Liver (tissue), 9 donors: ENCODE results near the gene TARBP1. TPM values are rescaled to one million over a fixed set of nuclear protein-coding genes. Genes with fewer than 3 reads are reported as not detected.

ENCODE experiments used
- DNase-seq: peaks from one replicate; pipeline ENCODE4 v3.0.0-alpha.2; 2017; ENCODE audit warnings: low spot score
- H3K27ac ChIP-seq, 2 donors: one replicate each; pipeline ENCODE4 v1.7.0; 2013; ENCODE audit warnings: inconsistent platforms in 2 of 2, low read length in 2 of 2, control low read depth in 1 of 2, low read depth in 1 of 2, mild to moderate bottlenecking in 1 of 2
- H3K27me3 ChIP-seq, 4 donors: one replicate each; pipeline versions ENCODE4 v1.6.1 to v1.7.0; 2013; ENCODE audit warnings: low read length in 3 of 4, inconsistent platforms in 1 of 4, mild to moderate bottlenecking in 1 of 4, moderate library complexity in 1 of 4; ENCODE audit not compliant: control insufficient read depth in 4 of 4, insufficient read depth in 4 of 4
- H3K36me3 ChIP-seq, 4 donors: one replicate each; pipeline versions ENCODE4 v1.6.1 to v1.7.0; 2013; ENCODE audit warnings: low read length in 3 of 4, mild to moderate bottlenecking in 3 of 4, low read depth in 1 of 4, moderate library complexity in 1 of 4; ENCODE audit not compliant: control insufficient read depth in 4 of 4, insufficient read depth in 3 of 4
- H3K4me1 ChIP-seq, 4 donors: one replicate each; pipeline versions ENCODE4 v1.6.1 to v1.7.0; 2013; ENCODE audit warnings: low read length in 3 of 4, mild to moderate bottlenecking in 3 of 4, moderate library complexity in 1 of 4; ENCODE audit not compliant: control insufficient read depth in 4 of 4, insufficient read depth in 4 of 4
- H3K4me3 ChIP-seq, 3 donors: one replicate each; pipeline versions ENCODE4 v1.6.1 to v1.7.0; 2013; ENCODE audit warnings: low read length in 3 of 3, control low read depth in 1 of 3, low read depth in 1 of 3, mild to moderate bottlenecking in 1 of 3
- H3K9ac ChIP-seq, 2 donors: one replicate each; pipeline ENCODE4 v1.7.0; 2013; ENCODE audit warnings: low read length in 2 of 2, mild to moderate bottlenecking in 2 of 2, moderate library complexity in 2 of 2, control low read depth in 1 of 2, low read depth in 1 of 2
- H3K9me3 ChIP-seq, 4 donors: one replicate each; pipeline versions ENCODE4 v1.6.1 to v1.7.0; 2013; ENCODE audit warnings: low read length in 3 of 4; ENCODE audit not compliant: control insufficient read depth in 4 of 4
- EGR1 ChIP-seq, 2 donors: IDR thresholded peaks; 2 replicates each; pipeline ENCODE4 v1.6.1; 2016 to 2018; ENCODE audit warnings: antibody characterized with exemption in 2 of 2, low read depth in 2 of 2
- FOXA1 ChIP-seq: IDR thresholded peaks from 2 replicates; pipeline ENCODE4 v1.6.1; 2016; ENCODE audit warnings: antibody characterized with exemption
- FOXA2 ChIP-seq: IDR thresholded peaks from 2 replicates; pipeline ENCODE4 v1.6.1; 2016; ENCODE audit warnings: antibody characterized with exemption
- GABPA ChIP-seq, 2 donors: IDR thresholded peaks in 1 of 2; conservative IDR thresholded peaks in 1 of 2; 2 replicates each; pipeline ENCODE4 v1.6.1; 2016; ENCODE audit warnings: antibody characterized with exemption in 2 of 2, mild to moderate bottlenecking in 1 of 2, moderate library complexity in 1 of 2
- HNF4A ChIP-seq, 2 donors: conservative IDR thresholded peaks; 2 replicates each; pipeline ENCODE4 v1.6.1; 2016; ENCODE audit warnings: antibody characterized with exemption in 2 of 2, mild to moderate bottlenecking in 2 of 2
- HNF4G ChIP-seq: IDR thresholded peaks from 2 replicates; pipeline ENCODE4 v1.6.1; 2016; ENCODE audit warnings: antibody characterized with exemption
- JUND ChIP-seq, 2 donors: IDR thresholded peaks; 2 replicates each; pipeline ENCODE4 v1.6.1; 2016; ENCODE audit warnings: antibody characterized with exemption in 2 of 2
- NR2F2 ChIP-seq: IDR thresholded peaks from 2 replicates; pipeline ENCODE4 v1.6.1; 2016; ENCODE audit warnings: antibody characterized with exemption
- RAD21 ChIP-seq, 2 donors: IDR thresholded peaks; 2 replicates each; pipeline ENCODE4 v1.6.1; 2016; ENCODE audit warnings: antibody characterized with exemption in 2 of 2, mild to moderate bottlenecking in 2 of 2
- RXRA ChIP-seq, 2 donors: IDR thresholded peaks; 2 replicates each; pipeline ENCODE4 v1.6.1; 2017 to 2018; ENCODE audit warnings: antibody characterized with exemption in 2 of 2, mild to moderate bottlenecking in 1 of 2
- SP1 ChIP-seq: IDR thresholded peaks from 2 replicates; pipeline ENCODE4 v1.6.1; 2018; ENCODE audit warnings: antibody characterized with exemption, mild to moderate bottlenecking
- TAF1 ChIP-seq: conservative IDR thresholded peaks from 2 replicates; pipeline ENCODE4 v1.6.1; 2016; ENCODE audit warnings: antibody characterized with exemption, mild to moderate bottlenecking
- YY1 ChIP-seq: IDR thresholded peaks from 2 replicates; pipeline ENCODE4 v1.6.1; 2016; ENCODE audit warnings: antibody characterized with exemption, mild to moderate bottlenecking
- WGBS: extraction: QIAGEN DNeasy Blood & Tissue Kit; methylation state at CpG from one replicate; pipeline ENCODE4 v1.1.7; 2013; 5-methylcytosine and 5-hydroxymethylcytosine counted together
- polyA plus RNA-seq, 2 donors: library from polyadenylated mRNA; stranded (reverse) in 1 of 2; unstranded in 1 of 2; fragments of 200-250 nt in 1 of 2; fragments of >200 nt in 1 of 2; fragmentation: Nextera tagmentation in 1 of 2; extraction: Ambion mirVana in 1 of 2; gene quantifications; one replicate each; pipeline versions ENCODE4 v1.2.1 to v1.2.3, GENCODE V29; 2013 to 2015
- total RNA-seq, 2 donors: library from RNA; depleted of rRNA; stranded (reverse); fragments of >200 nt; gene quantifications; one replicate each; pipeline ENCODE4 v1.2.3, GENCODE V29; 2014
- TF ChIP-seq, protein P1 (sequence below): IDR thresholded peaks from 2 replicates; pipeline ENCODE4 v1.6.1; 2016; ENCODE audit warnings: antibody characterized with exemption
- TF ChIP-seq, protein P2 (sequence below): IDR thresholded peaks from 2 replicates; pipeline ENCODE4 v1.6.1; 2016; ENCODE audit warnings: antibody characterized with exemption
- TF ChIP-seq, protein P3 (sequence below): fragments of 150-350 bp; IDR thresholded peaks from 2 replicates; pipeline ENCODE4 v1.5.1; 2017; ENCODE audit warnings: improper control_type of control experiment, low read depth, low read length; ENCODE audit not compliant: missing input control
- TF ChIP-seq, protein P4 (sequence below): IDR thresholded peaks from 2 replicates; pipeline ENCODE4 v1.6.1; 2016; ENCODE audit warnings: antibody characterized with exemption
- TF ChIP-seq, protein P5 (sequence below): IDR thresholded peaks from 2 replicates; pipeline ENCODE4 v1.6.1; 2016; ENCODE audit warnings: antibody characterized with exemption, mild to moderate bottlenecking
- donor health status: healthy.
- donor health status: healthy.
- donor health status: healthy.
- donor health status: healthy.
- donor health status: healthy.

TARBP1 gene
- total and polyA plus RNA-seq, 4 donors: 4.1 to 17.6 (median 9.1) TPM

DNA sequence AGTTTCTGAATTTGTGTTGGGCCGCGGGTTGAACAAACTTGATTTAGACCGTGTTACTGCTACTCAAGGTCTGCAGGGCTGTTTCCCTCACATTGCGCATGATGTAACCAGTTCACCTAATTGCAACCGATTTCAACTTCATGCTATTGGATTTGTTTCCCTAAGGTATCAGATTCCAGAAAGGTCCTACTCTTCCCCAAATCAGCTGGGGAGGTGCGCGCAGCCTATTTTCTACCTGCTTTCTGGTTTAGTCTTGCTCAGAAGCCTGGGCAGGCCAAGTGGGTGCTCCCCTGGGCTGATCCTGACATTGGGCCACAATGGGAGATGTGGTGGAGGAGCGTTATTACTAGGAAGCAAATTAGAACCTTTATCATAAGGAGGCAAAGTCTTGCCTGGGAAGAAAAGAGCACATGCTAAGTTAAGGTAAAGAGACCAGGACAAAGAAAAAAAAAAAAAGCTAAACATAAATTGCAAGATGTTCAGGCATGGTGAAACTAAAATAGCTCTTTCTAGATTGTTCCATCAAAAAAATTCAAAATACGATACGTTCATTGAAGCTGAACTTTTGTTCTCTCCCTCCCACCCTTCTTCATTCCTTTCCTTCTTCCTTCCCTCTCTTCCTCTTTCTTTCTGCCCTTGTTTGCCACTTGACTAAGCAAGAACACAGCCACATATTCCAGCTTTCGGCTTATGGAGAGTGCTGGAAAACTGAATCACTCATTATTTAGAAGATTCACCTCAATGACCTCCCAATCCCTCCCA, 28.8 kb upstream of the TARBP1 start:
- peaks cover 4 to 27% (median 15%) of the 10 kb centered on the region in 4 donors for H3K4me1 ChIP-seq
- TF ChIP-seq, protein P1, sequence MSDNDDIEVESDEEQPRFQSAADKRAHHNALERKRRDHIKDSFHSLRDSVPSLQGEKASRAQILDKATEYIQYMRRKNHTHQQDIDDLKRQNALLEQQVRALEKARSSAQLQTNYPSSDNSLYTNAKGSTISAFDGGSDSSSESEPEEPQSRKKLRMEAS: no peak
- TF ChIP-seq FOXA2: no peak
- TF ChIP-seq EGR1 (IDR thresholded peaks at IDR 0.05; ENCODE audit: low read depth in 2 of 2): no peak
- no peak for TF ChIP-seq RAD21 (IDR thresholded peaks at IDR 0.05)
- TF ChIP-seq, protein P2, sequence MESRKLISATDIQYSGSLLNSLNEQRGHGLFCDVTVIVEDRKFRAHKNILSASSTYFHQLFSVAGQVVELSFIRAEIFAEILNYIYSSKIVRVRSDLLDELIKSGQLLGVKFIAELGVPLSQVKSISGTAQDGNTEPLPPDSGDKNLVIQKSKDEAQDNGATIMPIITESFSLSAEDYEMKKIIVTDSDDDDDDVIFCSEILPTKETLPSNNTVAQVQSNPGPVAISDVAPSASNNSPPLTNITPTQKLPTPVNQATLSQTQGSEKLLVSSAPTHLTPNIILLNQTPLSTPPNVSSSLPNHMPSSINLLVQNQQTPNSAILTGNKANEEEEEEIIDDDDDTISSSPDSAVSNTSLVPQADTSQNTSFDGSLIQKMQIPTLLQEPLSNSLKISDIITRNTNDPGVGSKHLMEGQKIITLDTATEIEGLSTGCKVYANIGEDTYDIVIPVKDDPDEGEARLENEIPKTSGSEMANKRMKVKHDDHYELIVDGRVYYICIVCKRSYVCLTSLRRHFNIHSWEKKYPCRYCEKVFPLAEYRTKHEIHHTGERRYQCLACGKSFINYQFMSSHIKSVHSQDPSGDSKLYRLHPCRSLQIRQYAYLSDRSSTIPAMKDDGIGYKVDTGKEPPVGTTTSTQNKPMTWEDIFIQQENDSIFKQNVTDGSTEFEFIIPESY: no peak
- no peak for TF ChIP-seq NR2F2
- TF ChIP-seq HNF4A (conservative IDR thresholded peaks at IDR 0.05): no peak
- TF ChIP-seq, protein P3, sequence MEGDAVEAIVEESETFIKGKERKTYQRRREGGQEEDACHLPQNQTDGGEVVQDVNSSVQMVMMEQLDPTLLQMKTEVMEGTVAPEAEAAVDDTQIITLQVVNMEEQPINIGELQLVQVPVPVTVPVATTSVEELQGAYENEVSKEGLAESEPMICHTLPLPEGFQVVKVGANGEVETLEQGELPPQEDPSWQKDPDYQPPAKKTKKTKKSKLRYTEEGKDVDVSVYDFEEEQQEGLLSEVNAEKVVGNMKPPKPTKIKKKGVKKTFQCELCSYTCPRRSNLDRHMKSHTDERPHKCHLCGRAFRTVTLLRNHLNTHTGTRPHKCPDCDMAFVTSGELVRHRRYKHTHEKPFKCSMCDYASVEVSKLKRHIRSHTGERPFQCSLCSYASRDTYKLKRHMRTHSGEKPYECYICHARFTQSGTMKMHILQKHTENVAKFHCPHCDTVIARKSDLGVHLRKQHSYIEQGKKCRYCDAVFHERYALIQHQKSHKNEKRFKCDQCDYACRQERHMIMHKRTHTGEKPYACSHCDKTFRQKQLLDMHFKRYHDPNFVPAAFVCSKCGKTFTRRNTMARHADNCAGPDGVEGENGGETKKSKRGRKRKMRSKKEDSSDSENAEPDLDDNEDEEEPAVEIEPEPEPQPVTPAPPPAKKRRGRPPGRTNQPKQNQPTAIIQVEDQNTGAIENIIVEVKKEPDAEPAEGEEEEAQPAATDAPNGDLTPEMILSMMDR: no peak
- TF ChIP-seq, protein P4, sequence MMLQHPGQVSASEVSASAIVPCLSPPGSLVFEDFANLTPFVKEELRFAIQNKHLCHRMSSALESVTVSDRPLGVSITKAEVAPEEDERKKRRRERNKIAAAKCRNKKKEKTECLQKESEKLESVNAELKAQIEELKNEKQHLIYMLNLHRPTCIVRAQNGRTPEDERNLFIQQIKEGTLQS: no peak
- no peak for TF ChIP-seq FOXA1
- no peak for TF ChIP-seq TAF1
- TF ChIP-seq, protein P5, sequence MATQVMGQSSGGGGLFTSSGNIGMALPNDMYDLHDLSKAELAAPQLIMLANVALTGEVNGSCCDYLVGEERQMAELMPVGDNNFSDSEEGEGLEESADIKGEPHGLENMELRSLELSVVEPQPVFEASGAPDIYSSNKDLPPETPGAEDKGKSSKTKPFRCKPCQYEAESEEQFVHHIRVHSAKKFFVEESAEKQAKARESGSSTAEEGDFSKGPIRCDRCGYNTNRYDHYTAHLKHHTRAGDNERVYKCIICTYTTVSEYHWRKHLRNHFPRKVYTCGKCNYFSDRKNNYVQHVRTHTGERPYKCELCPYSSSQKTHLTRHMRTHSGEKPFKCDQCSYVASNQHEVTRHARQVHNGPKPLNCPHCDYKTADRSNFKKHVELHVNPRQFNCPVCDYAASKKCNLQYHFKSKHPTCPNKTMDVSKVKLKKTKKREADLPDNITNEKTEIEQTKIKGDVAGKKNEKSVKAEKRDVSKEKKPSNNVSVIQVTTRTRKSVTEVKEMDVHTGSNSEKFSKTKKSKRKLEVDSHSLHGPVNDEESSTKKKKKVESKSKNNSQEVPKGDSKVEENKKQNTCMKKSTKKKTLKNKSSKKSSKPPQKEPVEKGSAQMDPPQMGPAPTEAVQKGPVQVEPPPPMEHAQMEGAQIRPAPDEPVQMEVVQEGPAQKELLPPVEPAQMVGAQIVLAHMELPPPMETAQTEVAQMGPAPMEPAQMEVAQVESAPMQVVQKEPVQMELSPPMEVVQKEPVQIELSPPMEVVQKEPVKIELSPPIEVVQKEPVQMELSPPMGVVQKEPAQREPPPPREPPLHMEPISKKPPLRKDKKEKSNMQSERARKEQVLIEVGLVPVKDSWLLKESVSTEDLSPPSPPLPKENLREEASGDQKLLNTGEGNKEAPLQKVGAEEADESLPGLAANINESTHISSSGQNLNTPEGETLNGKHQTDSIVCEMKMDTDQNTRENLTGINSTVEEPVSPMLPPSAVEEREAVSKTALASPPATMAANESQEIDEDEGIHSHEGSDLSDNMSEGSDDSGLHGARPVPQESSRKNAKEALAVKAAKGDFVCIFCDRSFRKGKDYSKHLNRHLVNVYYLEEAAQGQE: no peak
- TF ChIP-seq HNF4G: no peak
- no peak for TF ChIP-seq RXRA (IDR thresholded peaks at IDR 0.05)
- TF ChIP-seq GABPA (IDR thresholded peaks at IDR 0.05 in 1 of 2, conservative IDR thresholded peaks at IDR 0.05 in 1 of 2): no peak
- no peak for TF ChIP-seq SP1
- no peak for TF ChIP-seq JUND (IDR thresholded peaks at IDR 0.05)
- no peak for TF ChIP-seq YY1
- no peak overlapping the region for H3K4me3 ChIP-seq
- H3K36me3 ChIP-seq: no peaks in the 10 kb centered on the region
- no peaks in the 10 kb centered on the region for H3K9me3 ChIP-seq
- DNase-seq: no peak
- 96% methylated on average over 11 of the region's 11 CpGs for WGBS
- H3K9ac ChIP-seq: no peak overlapping the region
- H3K27me3 ChIP-seq: no peaks in the 10 kb centered on the region
- H3K27ac ChIP-seq: peak overlapping the region in 1 of 2 donors; percentile 48
